HG03135 (cell line): ENCODE results near the gene TNS3.
"Not testable (repeated sequence)": the region's sequence is repeated elsewhere in the genome, so short reads cannot be mapped to it uniquely, and the experiment has no call there.

Source experiments
- ATAC-seq: cut with Tn5 transposase; IDR thresholded peaks from one replicate; pipeline ENCODE4 v1.9.1; 2021; ENCODE audit warnings: mild to moderate bottlenecking, moderate library complexity; ENCODE audit not compliant: unreplicated experiment

TNS3 gene

GRCh38 chr7:47454974-47455871 is 126.7 kb downstream of the TNS3 start:
- ATAC-seq, result no peak

- ATAC-seq, result no peak
Measured at GRCh38 chr7:47454069-47454973, 127.6 kb downstream of the TNS3 start.

GRCh38 chr7:47453093-47454061 is 128.5 kb downstream of the TNS3 start:
- no peak for ATAC-seq

DNA sequence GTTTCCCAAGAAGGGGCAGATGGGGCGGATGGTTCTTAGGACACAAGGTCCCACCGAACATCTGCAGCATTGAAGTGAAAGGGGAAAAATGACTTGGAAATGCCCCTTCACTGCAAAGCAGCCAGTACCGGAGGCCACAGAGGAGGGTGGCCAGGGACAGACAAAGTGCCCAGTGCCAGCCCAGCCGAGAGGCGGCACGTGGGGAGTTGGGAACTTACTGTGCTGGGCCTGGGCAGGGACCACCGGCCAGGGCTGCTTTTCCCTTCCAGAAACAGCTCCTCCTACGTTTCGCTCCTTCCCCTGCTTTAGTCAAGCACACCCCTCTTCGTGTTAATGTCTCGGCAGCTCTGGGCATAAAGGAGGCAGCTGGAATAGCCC is 129.2 kb downstream of the TNS3 start:
- ATAC-seq, result no peak

GRCh38 chr7:47452295-47452694 is 129.6 kb downstream of the TNS3 start:
- no peak for ATAC-seq

- ATAC-seq, result no peak
Measured at GRCh38 chr7:47451851-47452205, 130.1 kb downstream of the TNS3 start.

DNA sequence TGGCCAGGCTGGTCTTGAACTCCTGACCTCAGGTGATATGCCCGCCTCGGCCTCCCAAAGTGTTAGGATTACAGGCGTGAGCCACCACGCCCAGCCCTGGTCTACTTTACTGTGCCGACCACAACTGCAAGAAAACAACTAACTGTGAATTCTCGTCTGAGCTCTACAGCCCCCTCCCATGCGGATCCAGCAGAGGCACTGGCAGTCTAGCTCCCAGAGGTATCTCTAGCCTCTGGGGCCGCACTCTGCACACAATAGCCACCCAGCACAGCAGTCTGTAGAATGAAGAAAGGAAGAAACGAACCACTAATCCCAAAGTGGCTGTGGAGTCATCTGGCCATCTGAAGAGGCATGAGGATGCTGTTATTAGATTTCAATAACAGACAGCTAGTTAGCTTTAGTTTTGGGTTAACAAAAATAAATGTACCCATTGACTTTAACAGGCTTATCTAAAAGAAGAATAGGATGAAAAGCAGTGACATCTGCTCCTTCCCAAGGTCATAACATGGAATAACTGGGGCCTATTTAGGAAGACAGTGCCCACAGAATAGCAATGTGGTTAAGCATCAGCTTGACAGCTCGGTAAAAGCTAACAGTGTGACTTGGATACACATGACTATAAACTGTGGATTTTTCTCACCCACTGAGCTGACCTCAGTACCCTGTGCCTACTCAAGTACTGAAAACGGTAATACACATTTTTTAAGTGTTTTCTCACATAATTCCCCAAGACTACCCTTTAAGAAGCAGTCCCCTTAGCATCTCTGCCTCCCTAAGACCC is 131.9 kb downstream of the TNS3 start:
- ATAC-seq, result no peak

- no peak for ATAC-seq
Measured at GRCh38 chr7:47448971-47449370, 132.9 kb downstream of the TNS3 start.

- ATAC-seq, result no peak
Measured at GRCh38 chr7:47447621-47448349, 134.1 kb downstream of the TNS3 start.

DNA sequence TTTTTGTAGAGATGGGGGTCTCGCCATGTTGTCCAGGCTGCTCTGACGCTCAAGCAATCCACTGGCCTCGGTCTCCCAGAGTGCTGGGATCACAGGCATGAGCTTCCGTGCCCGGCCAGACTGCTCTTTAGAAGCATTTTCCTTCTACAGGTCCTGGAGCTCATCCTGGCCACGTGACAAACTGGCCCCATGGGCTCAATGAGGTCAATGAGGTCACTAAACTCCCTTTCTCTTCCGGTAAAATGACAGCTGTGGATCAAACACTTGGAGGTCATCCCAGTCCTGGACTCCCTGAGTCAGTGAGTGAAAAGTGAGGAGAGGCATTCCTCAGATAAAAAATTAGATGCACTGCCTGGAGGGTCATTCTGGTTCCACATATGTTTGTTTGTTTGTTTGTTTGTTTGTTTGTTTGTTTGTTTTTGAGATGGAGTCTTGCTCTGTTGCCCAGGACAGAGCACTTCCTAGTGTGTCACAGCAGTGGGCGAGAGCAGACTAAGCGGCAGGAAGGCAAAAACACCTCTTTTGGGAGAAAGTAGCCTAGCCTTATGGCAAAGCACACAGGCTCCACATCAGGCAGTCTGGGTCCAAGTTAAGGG is 134.9 kb downstream of the TNS3 start:
- ATAC-seq, result no peak

- ATAC-seq, result no peak
Measured at GRCh38 chr7:47444376-47445098, 137.4 kb downstream of the TNS3 start.

GRCh38 chr7:47443049-47443448 is 138.9 kb downstream of the TNS3 start:
- ATAC-seq, result no peak

DNA sequence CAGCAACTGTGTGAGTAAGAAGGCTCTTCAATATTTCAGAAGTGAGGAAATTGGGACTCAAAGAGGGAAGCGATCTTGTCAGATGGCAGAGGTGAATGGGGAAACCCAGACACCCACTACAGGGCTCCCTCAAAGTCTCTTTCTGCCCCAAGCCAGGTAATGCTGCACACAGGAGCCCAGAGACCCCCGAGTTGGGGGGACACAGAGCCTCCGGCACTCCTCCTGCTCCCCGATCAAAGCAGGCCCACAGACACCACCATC is 139.4 kb downstream of the TNS3 start:
- no peak for ATAC-seq

DNA sequence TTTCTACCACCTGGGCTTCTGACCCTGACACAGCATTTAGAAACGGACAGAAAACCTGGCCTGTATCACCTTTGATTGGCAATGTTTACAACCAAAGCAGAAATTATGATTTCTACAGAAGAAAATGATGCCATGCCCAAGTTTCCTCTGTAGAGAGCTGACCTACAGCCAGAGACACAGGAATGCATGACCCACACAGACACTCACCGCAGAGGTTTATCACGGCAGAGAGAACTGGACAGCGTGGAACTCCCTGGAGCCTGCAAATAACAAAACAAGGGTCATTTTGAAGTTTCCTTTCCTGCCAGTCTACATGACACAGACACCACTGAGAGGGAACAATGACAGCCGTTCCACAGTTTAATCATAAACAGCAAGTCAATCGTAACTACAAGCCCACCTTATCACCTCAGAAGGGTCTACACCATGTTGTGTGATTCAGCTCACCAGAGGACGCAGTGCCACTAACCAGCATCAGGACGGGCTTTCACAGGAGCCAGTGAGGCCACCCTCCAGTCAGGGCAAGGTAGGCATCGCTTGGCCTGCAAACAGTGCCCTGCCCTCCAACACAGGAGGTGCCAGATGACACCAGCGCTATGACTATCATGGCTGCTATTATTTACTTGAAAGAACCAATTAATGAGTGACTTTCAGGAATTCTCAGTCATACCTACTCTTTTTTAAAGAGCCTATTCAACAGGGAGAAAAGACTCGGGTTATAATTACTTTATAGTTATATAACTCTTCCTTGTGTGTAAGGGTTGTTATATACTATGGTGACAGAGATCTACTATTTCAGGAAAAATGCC is 139.9 kb downstream of the TNS3 start:
- ATAC-seq, result no peak

GRCh38 chr7:47441048-47441447 is 140.9 kb downstream of the TNS3 start:
- ATAC-seq, result not testable (repeated sequence)

DNA sequence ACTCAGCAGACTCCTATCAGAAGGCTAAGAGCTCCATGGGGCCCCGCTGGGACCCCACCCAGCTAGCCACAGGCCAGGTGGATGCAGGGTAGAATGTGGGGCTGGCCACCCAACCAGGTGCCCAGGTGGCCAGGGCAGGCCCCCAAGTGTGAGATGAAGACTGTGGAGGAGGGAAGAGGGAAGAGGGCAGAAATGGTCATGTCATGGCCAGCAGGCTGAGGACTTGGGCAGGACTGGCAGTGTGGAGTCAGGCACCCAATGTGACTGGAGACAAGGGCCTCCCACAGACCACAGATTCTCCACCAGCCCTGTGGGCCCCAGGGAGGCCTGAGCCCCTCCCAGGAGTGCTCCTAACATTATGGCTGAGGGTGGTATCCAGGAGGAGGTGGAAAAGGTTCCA is 141.6 kb downstream of the TNS3 start:
- no peak for ATAC-seq

- ATAC-seq, result no peak
Measured at GRCh38 chr7:47439181-47439667, 142.7 kb downstream of the TNS3 start.
